Upper lobe of left lung (tissue), 4 donors: ENCODE results near the gene GSTM5.

ENCODE experiments used
- CTCF ChIP-seq, 6 experiments: fragments of 450-650 bp in 4 of 6; fragments of 200-600 bp in 2 of 6; sonication (generic) in 2 of 6; IDR thresholded peaks; one replicate each; pipeline ENCODE4 v1.5.1; 2016 to 2019; ENCODE audit warnings: antibody characterized with exemption in 6 of 6
- POLR2A ChIP-seq, 4 donors: fragments of 450-650 bp; IDR thresholded peaks; one replicate each; pipeline ENCODE4 v1.5.1; 2016 to 2017; ENCODE audit warnings: antibody characterized with exemption in 4 of 4, mild to moderate bottlenecking in 2 of 4

DNA sequence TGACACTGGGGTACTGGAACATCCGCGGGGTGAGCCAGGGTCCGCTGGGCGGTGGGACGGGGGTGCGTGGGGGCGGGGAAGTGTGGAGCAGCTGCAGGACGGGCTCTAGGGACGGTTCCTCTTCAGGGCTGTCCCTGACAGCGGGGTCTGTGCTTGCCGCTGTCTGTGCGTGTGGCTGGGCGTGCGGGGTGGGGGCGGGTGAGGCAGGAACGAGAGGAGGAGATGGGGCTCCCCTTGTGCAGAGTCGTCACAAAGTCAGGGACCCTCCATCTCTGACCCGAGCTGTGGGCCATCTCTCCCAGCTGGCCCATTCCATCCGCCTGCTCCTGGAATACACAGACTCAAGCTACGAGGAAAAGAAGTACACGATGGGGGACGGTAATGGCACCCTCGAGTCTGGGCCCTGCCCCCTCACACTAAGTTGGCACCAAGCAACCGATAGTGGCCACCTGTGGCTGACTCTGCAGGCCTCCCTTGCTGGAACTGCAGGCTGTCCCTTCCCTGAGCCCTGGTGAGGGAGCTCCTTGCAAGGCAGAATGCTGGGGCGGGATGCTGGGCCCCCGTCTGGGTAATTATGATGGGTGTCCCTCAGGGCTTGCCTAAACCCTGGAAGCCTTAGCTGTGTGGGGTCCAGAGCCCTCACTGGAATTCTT, 43.8 kb upstream of the GSTM5 start:
- TF ChIP-seq CTCF (IDR thresholded peaks at IDR 0.05) = no peak
- no peak for TF ChIP-seq POLR2A (IDR thresholded peaks at IDR 0.05)
